Activated T-cell treated with anti-CD3 and anti-CD28 coated beads for 48 hours (primary cell): Measurements from ENCODE around the gene METRNL.
"Not testable (repeated sequence)": the region's sequence is repeated elsewhere in the genome, so short reads cannot be mapped to it uniquely, and the experiment has no call there.

Experiments used
- DNase-seq: peaks from one replicate; pipeline ENCODE4 v3.0.0-alpha.2; 2020; ENCODE audit warnings: low read depth

Gene METRNL

GRCh38 chr17:83123896-83124801 lies 44.7 kb downstream of the METRNL start:
- no peak for DNase-seq

GRCh38 chr17:83124871-83125514 lies 45.6 kb downstream of the METRNL start:
- DNase-seq: no peak

GRCh38 chr17:83125515-83126274 lies 46.3 kb downstream of the METRNL start:
- DNase-seq: no peak

GRCh38 chr17:83126275-83126811 lies 46.9 kb downstream of the METRNL start:
- no peak for DNase-seq

- no peak for DNase-seq
Measured at GRCh38 chr17:83127431-83128160, 48.2 kb downstream of the METRNL start.

- no peak for DNase-seq
Measured at GRCh38 chr17:83128306-83129240, 49.2 kb downstream of the METRNL start.

- no peak for DNase-seq
Measured at GRCh38 chr17:83129676-83130075, 50.3 kb downstream of the METRNL start.

- no peak for DNase-seq
Measured at GRCh38 chr17:83131401-83132011, 52.1 kb downstream of the METRNL start.

GRCh38 chr17:83132251-83133081 lies 53.1 kb downstream of the METRNL start:
- DNase-seq: no peak

GRCh38 chr17:83133302-83134121 lies 54.1 kb downstream of the METRNL start:
- DNase-seq: no peak

GRCh38 chr17:83134456-83134855 lies 55.0 kb downstream of the METRNL start:
- not testable (repeated sequence) for DNase-seq

GRCh38 chr17:83135692-83136091 lies 56.3 kb downstream of the METRNL start:
- no peak for DNase-seq

GRCh38 chr17:83136156-83136555 lies 56.7 kb downstream of the METRNL start:
- no peak for DNase-seq

GRCh38 chr17:83136931-83137330 lies 57.5 kb downstream of the METRNL start:
- DNase-seq: no peak

- DNase-seq: no peak
Measured at GRCh38 chr17:83137523-83137922, 58.1 kb downstream of the METRNL start.

- DNase-seq: no peak
Measured at GRCh38 chr17:83138820-83139219, 59.4 kb downstream of the METRNL start.

- DNase-seq: not testable (repeated sequence)
Measured at GRCh38 chr17:83139541-83140248, 60.3 kb downstream of the METRNL start.

- not testable (repeated sequence) for DNase-seq
Measured at GRCh38 chr17:83140249-83140566, 60.8 kb downstream of the METRNL start.
